ENCODE measurements around the gene ERICH2. TPM values are rescaled to one million over a fixed set of nuclear protein-coding genes. Genes with fewer than 3 reads are reported as not detected.

ERICH2 gene
- total RNA-seq, 1 experiment from 2014 or later: 0.74 TPM

GRCh38 chr2:170840717-170841210 lies 70.6 kb downstream of the ERICH2 start:
- no peak overlapping the region for H3K4me3 ChIP-seq (ENCODE audit: low read depth in 2 of 2, low read length in 2 of 2)
- CTCF ChIA-PET: no interaction called here
- ATAC-seq (no peak), DNase-seq (ENCODE audit: low read depth, low spot score) (no peak)
- no peaks in the 10 kb centered on the region; the same call in 1 of the 2 replicates for H3K4me1 ChIP-seq (ENCODE audit: control insufficient read depth, insufficient read depth, low read length)
- no peaks in the 10 kb centered on the region for H3K9me3 ChIP-seq (ENCODE audit: control insufficient read depth, insufficient read depth, low read depth, low read length)
- in situ Hi-C loops (cut with HindIII; ENCODE audit: low pct_unique_long_range_greater_than_20kb, low sequenced_read_pairs) (no loop called here), intact Hi-C loops (cut with micrococcal nuclease; ENCODE audit: unreplicated experiment) (no loop called here)
- H3K36me3 ChIP-seq (ENCODE audit: control insufficient read depth, insufficient read depth, low read length): no peaks in the 10 kb centered on the region
- BruUV-seq (replicated peaks): no TSS peak
- no peaks in the 10 kb centered on the region for H3K27me3 ChIP-seq (ENCODE audit: control insufficient read depth, insufficient read depth, low read length)
- POLR2A ChIA-PET: no interaction called here
- TF ChIP-seq TCF7L2 (IDR thresholded peaks at IDR 0.05; ENCODE audit: low read depth, low read length): no peak
- no peak overlapping the region for H3K27ac ChIP-seq (ENCODE audit: low read length)

DNA sequence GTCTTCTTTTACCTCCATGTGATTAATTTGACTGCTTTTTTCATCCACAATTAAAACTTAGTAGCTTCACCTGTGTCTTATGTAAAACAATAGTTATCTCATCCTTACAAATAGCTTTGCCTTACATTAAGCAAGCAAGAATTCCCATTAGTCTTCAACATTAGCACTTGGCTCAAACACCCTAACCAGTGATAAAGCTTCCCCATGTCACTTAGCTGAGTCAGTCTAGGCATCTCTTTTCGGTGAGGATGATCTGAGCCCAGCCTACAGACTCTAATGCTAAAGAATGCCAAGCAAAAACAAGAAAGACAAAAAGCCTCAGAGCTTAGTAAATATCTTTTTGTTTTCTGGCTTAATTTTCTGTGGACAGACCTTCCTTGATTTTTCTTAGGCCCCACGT lies 72.6 kb downstream of the ERICH2 start:
- CTCF ChIA-PET: interaction anchor here (0.6 kb wide), 1 partner anchor 18 kb away, joined by 4 read pairs; no protein-coding TSS in a partner anchor
- DNase-seq (ENCODE audit: low read depth, low spot score) (no peak), ATAC-seq (no peak)
- Histone ChIP-seq H3K27ac (ENCODE audit: low read length) (no peak overlapping the region), H3K9me3 (ENCODE audit: control insufficient read depth, insufficient read depth, low read depth, low read length) (no peaks in the 10 kb centered on the region), H3K4me1 (ENCODE audit: control insufficient read depth, insufficient read depth, low read length) (no peaks in the 10 kb centered on the region; the same call in 1 of the 2 replicates), H3K27me3 (ENCODE audit: control insufficient read depth, insufficient read depth, low read length) (no peaks in the 10 kb centered on the region), H3K4me3 (ENCODE audit: low read depth in 2 of 2, low read length in 2 of 2) (no peak overlapping the region), H3K36me3 (ENCODE audit: control insufficient read depth, insufficient read depth, low read length) (no peaks in the 10 kb centered on the region; the same call in 1 of the 2 replicates)
- TF ChIP-seq REST (IDR thresholded peaks at IDR 0.05; ENCODE audit: insufficient read depth in 1 of 2, low read depth in 2 of 2, low read length in 1 of 2) (no peak), SIN3A (IDR thresholded peaks at IDR 0.05; ENCODE audit: borderline replicate concordance, insufficient read depth, low read depth, low read length) (no peak), CTCF (IDR thresholded peaks at IDR 0.05) (no peak), POLR2AphosphoS5 (IDR thresholded peaks at IDR 0.05; ENCODE audit: low read depth, low read length) (no peak), TCF7L2 (IDR thresholded peaks at IDR 0.05; ENCODE audit: low read depth, low read length) (no peak)
- POLR2A ChIA-PET: no interaction called here
- no TSS peak for BruUV-seq (replicated peaks)
- in situ Hi-C loops (cut with HindIII; ENCODE audit: low pct_unique_long_range_greater_than_20kb, low sequenced_read_pairs): no loop called here
- intact Hi-C loops (cut with micrococcal nuclease; ENCODE audit: unreplicated experiment): no loop called here

- no peaks in the 10 kb centered on the region; the same call in 1 of the 2 replicates for H3K4me1 ChIP-seq (ENCODE audit: control insufficient read depth, insufficient read depth, low read length)
- ChIA-PET CTCF (no interaction called here), POLR2A (interaction anchor here (0.7 kb wide), 1 partner anchor 950 kb away, joined by 3 read pairs; no protein-coding TSS in a partner anchor)
- H3K9me3 ChIP-seq (ENCODE audit: control insufficient read depth, insufficient read depth, low read depth, low read length): no peaks in the 10 kb centered on the region
- TF ChIP-seq SIN3A (IDR thresholded peaks at IDR 0.05; ENCODE audit: borderline replicate concordance, insufficient read depth, low read depth, low read length): no peak
- no peak for TF ChIP-seq TCF7L2 (IDR thresholded peaks at IDR 0.05; ENCODE audit: low read depth, low read length)
- no peak for TF ChIP-seq REST (IDR thresholded peaks at IDR 0.05; ENCODE audit: insufficient read depth in 1 of 2, low read depth in 2 of 2, low read length in 1 of 2)
- no peak for TF ChIP-seq POLR2AphosphoS5 (IDR thresholded peaks at IDR 0.05; ENCODE audit: low read depth, low read length)
- TF ChIP-seq CTCF (IDR thresholded peaks at IDR 0.05): no peak
- no peaks in the 10 kb centered on the region; the same call in 1 of the 2 replicates for H3K36me3 ChIP-seq (ENCODE audit: control insufficient read depth, insufficient read depth, low read length)
- no TSS peak for BruUV-seq (replicated peaks)
- no peak overlapping the region for H3K4me3 ChIP-seq (ENCODE audit: low read depth in 2 of 2, low read length in 2 of 2)
- no peak overlapping the region for H3K27ac ChIP-seq (ENCODE audit: low read length)
- DNase-seq (ENCODE audit: low read depth, low spot score): peak; percentile 15
- peak; percentile 74; the same call in 1 of the 2 replicates for ATAC-seq
- H3K27me3 ChIP-seq (ENCODE audit: control insufficient read depth, insufficient read depth, low read length): no peaks in the 10 kb centered on the region
- in situ Hi-C loops (cut with HindIII; ENCODE audit: low pct_unique_long_range_greater_than_20kb, low sequenced_read_pairs) (no loop called here), intact Hi-C loops (cut with micrococcal nuclease; ENCODE audit: unreplicated experiment) (no loop called here)
Observed at GRCh38 chr2:170843656-170844055, 73.5 kb downstream of the ERICH2 start.
